IMR-90 (cell line): ENCODE data around the gene PPP3CA.

ENCODE experiments used
- BHLHE40 ChIP-seq: fragments of 150-350 bp; IDR thresholded peaks from 2 replicates; pipeline ENCODE4 v1.6.1; 2016; ENCODE audit warnings: mild to moderate bottlenecking, low read depth, low read length
- CTCF ChIP-seq: conservative IDR thresholded peaks from 2 replicates; pipeline ENCODE4 v1.5.1; 2012; ENCODE audit warnings: mild to moderate bottlenecking, low read depth, low read length, improper control_type of control experiment
- MXI1 ChIP-seq: IDR thresholded peaks from 2 replicates; pipeline ENCODE4 v1.6.1; 2012; ENCODE audit warnings: low read depth, mild to moderate bottlenecking, low read length, moderate library complexity, borderline replicate concordance
- POLR2A ChIP-seq: IDR thresholded peaks from 2 replicates; pipeline ENCODE4 v1.6.1; 2012; ENCODE audit warnings: mild to moderate bottlenecking, low read depth, low read length
- RFX5 ChIP-seq: IDR thresholded peaks from 2 replicates; pipeline ENCODE4 v1.8.0; 2012; ENCODE audit warnings: low read depth, mild to moderate bottlenecking, low read length, moderate library complexity

GRCh38 chr4:101157415-101158133, 189.8 kb downstream of the PPP3CA start:
- TF ChIP-seq CTCF (no peak), RFX5 (no peak), BHLHE40 (no peak), POLR2A (no peak), MXI1 (no peak)
